HepG2 (cell line): Measurements from ENCODE around the gene HTR4. TPM values are rescaled to one million over a fixed set of nuclear protein-coding genes. Genes with fewer than 3 reads are reported as not detected.

Experiments used
- ATAC-seq: fragments of 200-7000 bp; cut with Tn5 transposase; 3 replicates; pipeline ENCODE4 v1.9.1; 2020; ENCODE audit warnings: mild to moderate bottlenecking, moderate library complexity
- BruUV-seq: library from RNA; stranded (reverse); fragments of 400-500 nt; replicated peaks from 2 replicates; lab custom pipeline; 2021; lab: Mats Ljungman, UMichigan
- CTCF ChIA-PET: fragments of 300-600 bp; formaldehyde crosslinking; extraction: SDS; loops from one replicate; lab custom pipeline; 2021; ENCODE audit warnings: low total read pairs, inconsistent platforms, low intra/inter-chr PET ratio; lab: Yijun Ruan, JAX
- POLR2A ChIA-PET: fragments of 350-600 bp; sonication (Branson Sonifier 250); formaldehyde crosslinking; loops from one replicate; lab custom pipeline; 2020; ENCODE audit warnings: antibody characterized with exemption, inconsistent platforms; lab: Yijun Ruan, JAX
- DNase-seq: peaks from one replicate; pipeline ENCODE4 v3.0.0-alpha.2; 2015; ENCODE audit warnings: low spot score
- FAIRE-seq: peaks from 3 replicates; lab custom pipeline; 2011; peaks lifted over from hg19 to GRCh38; lab: Jason Lieb, UNC
- H2AFZ ChIP-seq: one replicate; pipeline ENCODE4 v1.6.1; 2011; ENCODE audit warnings: low read length, inconsistent platforms
- H3K27ac ChIP-seq: fragments of 300-600 bp; 3 replicates; pipeline ENCODE4 v1.8.0; 2011; ENCODE audit warnings: mixed run types, mild to moderate bottlenecking, mixed read lengths, low read length, inconsistent platforms; ENCODE audit not compliant: insufficient read depth; ENCODE audit errors: extremely low read length
- H3K27me3 ChIP-seq, 2 experiments: fragments of 200-600 bp in 1 of 2; 2 replicates in 1 of 2; 3 replicates in 1 of 2; pipeline versions ENCODE4 v1.6.0 to v1.8.0; 2011; ENCODE audit warnings: low read length in 2 of 2, mild to moderate bottlenecking in 2 of 2, moderate library complexity in 2 of 2, inconsistent platforms in 1 of 2; ENCODE audit not compliant: insufficient read depth in 2 of 2, control insufficient read depth in 1 of 2
- H3K36me3 ChIP-seq, 2 experiments: fragments of 200-600 bp in 1 of 2; replicated peaks in 1 of 2; 2 replicates in 1 of 2; 3 replicates in 1 of 2; pipeline versions ENCODE4 v1.5.1 to v1.8.0; 2011; ENCODE audit warnings: low read length in 2 of 2, inconsistent platforms in 1 of 2; ENCODE audit not compliant: insufficient read depth in 2 of 2, control insufficient read depth in 1 of 2
- H3K4me1 ChIP-seq: 2 replicates; pipeline ENCODE4 v1.5.1; 2012; ENCODE audit warnings: low read length, inconsistent platforms; ENCODE audit not compliant: insufficient read depth
- H3K4me2 ChIP-seq: 2 replicates; pipeline ENCODE4 v1.6.0; 2011; ENCODE audit warnings: low read depth, low read length, inconsistent platforms
- H3K4me3 ChIP-seq, 3 experiments: fragments of 200-600 bp in 1 of 3; sonication (generic), shearing (Covaris generic) in 1 of 3; replicated peaks in 1 of 3; 2 replicates each; pipeline ENCODE4 v1.5.1; 2011 to 2016; ENCODE audit warnings: low read length in 3 of 3, inconsistent platforms in 2 of 3, low read depth in 2 of 3, mild to moderate bottlenecking in 2 of 3, control low read depth in 1 of 3, mixed read lengths in 1 of 3; ENCODE audit not compliant: insufficient read depth in 1 of 3
- H3K79me2 ChIP-seq: one replicate; pipeline ENCODE4 v1.6.1; 2011; ENCODE audit warnings: low read length, inconsistent platforms; ENCODE audit not compliant: insufficient read depth
- H3K9ac ChIP-seq: 2 replicates; pipeline ENCODE4 v1.6.0; 2011; ENCODE audit warnings: mild to moderate bottlenecking, low read depth, low read length, inconsistent platforms; ENCODE audit not compliant: insufficient read depth
- H3K9me3 ChIP-seq: 2 replicates; pipeline ENCODE4 v1.5.1; 2012; ENCODE audit warnings: mild to moderate bottlenecking, low read length
- H4K20me1 ChIP-seq: 2 replicates; pipeline ENCODE4 v1.6.0; 2011; ENCODE audit warnings: inconsistent platforms, mild to moderate bottlenecking, low read length, moderate library complexity; ENCODE audit not compliant: insufficient read depth
- CHD2 ChIP-seq: IDR thresholded peaks from 2 replicates; pipeline ENCODE4 v1.6.1; 2011; ENCODE audit warnings: low read depth, low read length, improper control_type of control experiment
- ISL2 ChIP-seq: sonication (generic); formaldehyde crosslinking; IDR thresholded peaks from 2 replicates; pipeline ENCODE4 v1.5.0; 2020; ENCODE audit warnings: missing genetic modification reagents
- MBD4 ChIP-seq: IDR thresholded peaks from 2 replicates; pipeline ENCODE4 v1.6.1; 2012; ENCODE audit warnings: low read length, inconsistent platforms, borderline replicate concordance
- MEF2D ChIP-seq: sonication (generic); formaldehyde crosslinking; IDR thresholded peaks from 2 replicates; pipeline ENCODE4 v1.5.1; 2020; ENCODE audit warnings: mild to moderate bottlenecking, missing genetic modification reagents
- ONECUT2 ChIP-seq: sonication (generic); formaldehyde crosslinking; IDR thresholded peaks from 2 replicates; pipeline ENCODE4 v1.4.0; 2020; ENCODE audit warnings: missing genetic modification reagents
- RAD21 ChIP-seq: fragments of 450-650 bp; formaldehyde crosslinking; IDR thresholded peaks from 2 replicates; pipeline ENCODE4 v1.5.0; 2020; ENCODE audit warnings: mild to moderate bottlenecking
- SP1 ChIP-seq, 2 experiments: fragments of 450-650 bp in 1 of 2; sonication (generic) in 1 of 2; formaldehyde crosslinking in 1 of 2; IDR thresholded peaks; 2 replicates each; pipeline versions ENCODE4 v1.4.0 to v1.6.1; 2016 to 2020; ENCODE audit warnings: missing genetic modification reagents in 1 of 2
- ZNF614 ChIP-seq: IDR thresholded peaks from 2 replicates; pipeline ENCODE4 v1.6.1; 2018; ENCODE audit warnings: missing biosample characterization, missing genetic modification reagents, inconsistent platforms, borderline replicate concordance
- WGBS: methylation state at CpG from one replicate; pipeline ENCODE4 v1.1.6; 2017; ENCODE audit warnings: low lambda C conversion rate; 5-methylcytosine and 5-hydroxymethylcytosine counted together
- in situ Hi-C: cut with HindIII; loops from 2 replicates; pipeline ENCODE4 v1.10.0; 2017; ENCODE audit warnings: low pct_unique_long_range_greater_than_20kb; ENCODE audit not compliant: extremely low pct_ligation_motif_present
- intact Hi-C: fragments of 100-400 bp; cut with micrococcal nuclease; formaldehyde crosslinking; loops from one replicate; pipeline ENCODE4 v1.10.0; 2022; ENCODE audit not compliant: unreplicated experiment
- polyA plus RNA-seq, 8 experiments: library from polyadenylated mRNA; depleted of rRNA in 3 of 8; stranded (reverse) in 7 of 8; unstranded in 1 of 8; fragments of >200 nt; fragmentation: Illumina TruSeq in 4 of 8; extraction: Trizol in 4 of 8; gene quantifications; 2 replicates each; pipeline versions ENCODE4 v1.2.1 to v1.2.3, GENCODE V29; 2011 to 2016; ENCODE audit warnings: low read depth in 4 of 8, missing spikeins in 1 of 8, mixed read lengths in 1 of 8; ENCODE audit not compliant: insufficient read depth in 1 of 8
- total RNA-seq, 5 experiments: library from RNA; depleted of rRNA; stranded (reverse); fragments of >200 nt; fragmentation: Illumina TruSeq; extraction: Trizol; gene quantifications; 2 replicates each; pipeline ENCODE4 v1.2.3, GENCODE V29; 2016; ENCODE audit warnings: low read depth in 1 of 5
- TF ChIP-seq, protein P1 (sequence below): sonication (generic); formaldehyde crosslinking; IDR thresholded peaks from 2 replicates; pipeline ENCODE4 v1.4.0; 2020; ENCODE audit warnings: missing genetic modification reagents, borderline replicate concordance

HTR4 gene
- total and polyA plus RNA-seq, 2 of the 13 experiments (the other 11 are each of a cell fraction or from before 2014, with no cell fraction given), result not detected

- DNase-seq, result no peak
- Histone ChIP-seq H3K9ac (no peak overlapping the region), H3K79me2 (no peaks in the 10 kb centered on the region), H2AFZ (no peak overlapping the region), H3K36me3 (no peaks in the 10 kb centered on the region), H3K27ac (no peak overlapping the region), H3K4me1 (peaks cover under 1% of the 10 kb centered on the region; the same call in 1 of the 2 replicates), H4K20me1 (no peaks in the 10 kb centered on the region), H3K4me3 (no peak overlapping the region), H3K27me3 (no peaks in the 10 kb centered on the region), H3K9me3 (no peaks in the 10 kb centered on the region), H3K4me2 (no peak overlapping the region)
- intact Hi-C loops (no loop called here), in situ Hi-C loops (no loop called here)
- FAIRE-seq, result no peak
- ChIA-PET CTCF (no interaction called here), POLR2A (no interaction called here)
- ATAC-seq, result no peak
- TF ChIP-seq SP1 (IDR thresholded peaks at IDR 0.05), result no peak
- TF ChIP-seq SP1 (CRISPR knock-in tag; IDR thresholded peaks at IDR 0.05), result no peak
- no peak for TF ChIP-seq CHD2
- no peak for TF ChIP-seq RAD21
- TF ChIP-seq, protein P1, sequence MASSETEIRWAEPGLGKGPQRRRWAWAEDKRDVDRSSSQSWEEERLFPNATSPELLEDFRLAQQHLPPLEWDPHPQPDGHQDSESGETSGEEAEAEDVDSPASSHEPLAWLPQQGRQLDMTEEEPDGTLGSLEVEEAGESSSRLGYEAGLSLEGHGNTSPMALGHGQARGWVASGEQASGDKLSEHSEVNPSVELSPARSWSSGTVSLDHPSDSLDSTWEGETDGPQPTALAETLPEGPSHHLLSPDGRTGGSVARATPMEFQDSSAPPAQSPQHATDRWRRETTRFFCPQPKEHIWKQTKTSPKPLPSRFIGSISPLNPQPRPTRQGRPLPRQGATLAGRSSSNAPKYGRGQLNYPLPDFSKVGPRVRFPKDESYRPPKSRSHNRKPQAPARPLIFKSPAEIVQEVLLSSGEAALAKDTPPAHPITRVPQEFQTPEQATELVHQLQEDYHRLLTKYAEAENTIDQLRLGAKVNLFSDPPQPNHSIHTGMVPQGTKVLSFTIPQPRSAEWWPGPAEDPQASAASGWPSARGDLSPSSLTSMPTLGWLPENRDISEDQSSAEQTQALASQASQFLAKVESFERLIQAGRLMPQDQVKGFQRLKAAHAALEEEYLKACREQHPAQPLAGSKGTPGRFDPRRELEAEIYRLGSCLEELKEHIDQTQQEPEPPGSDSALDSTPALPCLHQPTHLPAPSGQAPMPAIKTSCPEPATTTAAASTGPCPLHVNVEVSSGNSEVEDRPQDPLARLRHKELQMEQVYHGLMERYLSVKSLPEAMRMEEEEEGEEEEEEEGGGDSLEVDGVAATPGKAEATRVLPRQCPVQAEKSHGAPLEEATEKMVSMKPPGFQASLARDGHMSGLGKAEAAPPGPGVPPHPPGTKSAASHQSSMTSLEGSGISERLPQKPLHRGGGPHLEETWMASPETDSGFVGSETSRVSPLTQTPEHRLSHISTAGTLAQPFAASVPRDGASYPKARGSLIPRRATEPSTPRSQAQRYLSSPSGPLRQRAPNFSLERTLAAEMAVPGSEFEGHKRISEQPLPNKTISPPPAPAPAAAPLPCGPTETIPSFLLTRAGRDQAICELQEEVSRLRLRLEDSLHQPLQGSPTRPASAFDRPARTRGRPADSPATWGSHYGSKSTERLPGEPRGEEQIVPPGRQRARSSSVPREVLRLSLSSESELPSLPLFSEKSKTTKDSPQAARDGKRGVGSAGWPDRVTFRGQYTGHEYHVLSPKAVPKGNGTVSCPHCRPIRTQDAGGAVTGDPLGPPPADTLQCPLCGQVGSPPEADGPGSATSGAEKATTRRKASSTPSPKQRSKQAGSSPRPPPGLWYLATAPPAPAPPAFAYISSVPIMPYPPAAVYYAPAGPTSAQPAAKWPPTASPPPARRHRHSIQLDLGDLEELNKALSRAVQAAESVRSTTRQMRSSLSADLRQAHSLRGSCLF (CRISPR knock-in tag), result no peak
- TF ChIP-seq MBD4, result no peak
- no peak for TF ChIP-seq ISL2 (CRISPR knock-in tag)
- TF ChIP-seq MEF2D, result no peak
- no peak for TF ChIP-seq ZNF614 (CRISPR knock-in tag)
- no peak for TF ChIP-seq ONECUT2 (CRISPR knock-in tag)
- WGBS, result 1% methylated on average over 3 of the region's 3 CpGs
- no TSS peak for BruUV-seq
Observed at GRCh38 chr5:148477429-148477828, 176.9 kb downstream of the HTR4 start.
